ENCODE results near the gene RNF152.

Gene RNF152

DNA sequence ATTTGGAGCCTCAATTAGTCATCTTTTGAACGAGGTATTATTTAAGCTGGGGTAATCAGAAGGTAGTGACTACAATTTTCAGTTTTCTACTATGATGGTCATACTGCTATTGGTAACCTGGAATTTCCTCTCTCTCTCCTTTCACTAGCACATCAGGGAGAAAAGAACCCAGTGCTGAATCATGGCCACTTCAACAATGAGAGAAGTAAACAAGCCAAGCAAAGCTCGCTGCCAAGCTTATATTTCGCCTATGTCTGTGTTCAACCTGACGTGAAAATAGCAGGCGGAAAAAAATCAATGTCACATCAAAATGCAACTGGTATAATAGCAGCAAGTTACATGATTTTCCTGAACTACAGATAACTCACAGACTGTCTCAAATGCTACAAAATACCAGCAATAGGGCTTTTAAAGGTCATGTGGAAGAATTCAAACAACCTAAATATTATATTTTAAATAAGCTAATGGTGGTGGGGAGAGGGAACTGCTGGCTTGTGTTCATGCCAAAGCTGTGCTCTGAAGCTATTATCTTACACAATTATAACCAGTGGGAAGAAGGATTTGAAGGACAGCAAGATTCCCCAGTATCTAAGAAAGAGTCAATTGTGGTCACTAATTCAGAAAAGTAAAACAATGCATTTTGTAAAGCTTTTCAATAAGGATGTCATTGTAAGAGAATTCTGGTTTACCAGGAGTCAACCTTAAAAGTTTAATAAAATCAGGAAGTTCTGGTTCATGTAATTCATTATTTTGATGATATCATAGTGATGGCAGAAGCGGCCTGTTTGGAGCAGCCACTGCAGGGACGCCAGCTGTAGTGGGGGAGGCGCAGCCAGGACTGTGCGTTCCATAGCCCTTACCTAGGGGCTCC is 38.0 kb downstream of the RNF152 start:
- DNase-seq (ENCODE audit: low read depth in 2 of 2), result no peak

DNA sequence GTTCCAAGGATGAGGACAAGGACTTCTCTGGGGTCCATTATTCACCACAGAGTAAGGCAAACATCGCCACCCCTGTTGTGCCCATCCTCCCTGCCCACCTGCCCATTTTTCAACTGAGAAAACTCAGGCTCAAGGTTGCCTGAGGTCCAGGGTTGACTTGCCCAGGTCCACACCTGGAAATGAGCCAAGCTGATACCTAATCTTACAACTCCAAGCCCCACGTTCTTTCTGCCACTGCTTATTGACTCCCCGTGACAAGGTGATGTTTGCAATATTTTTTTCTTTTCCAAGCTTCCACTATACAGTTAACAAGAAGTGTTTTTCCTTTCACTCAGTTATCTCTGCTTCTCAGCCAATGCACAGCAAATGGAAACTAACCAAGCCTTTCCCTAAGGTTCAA is 39.0 kb downstream of the RNF152 start:
- DNase-seq (ENCODE audit: low read depth in 2 of 2), result no peak

DNA sequence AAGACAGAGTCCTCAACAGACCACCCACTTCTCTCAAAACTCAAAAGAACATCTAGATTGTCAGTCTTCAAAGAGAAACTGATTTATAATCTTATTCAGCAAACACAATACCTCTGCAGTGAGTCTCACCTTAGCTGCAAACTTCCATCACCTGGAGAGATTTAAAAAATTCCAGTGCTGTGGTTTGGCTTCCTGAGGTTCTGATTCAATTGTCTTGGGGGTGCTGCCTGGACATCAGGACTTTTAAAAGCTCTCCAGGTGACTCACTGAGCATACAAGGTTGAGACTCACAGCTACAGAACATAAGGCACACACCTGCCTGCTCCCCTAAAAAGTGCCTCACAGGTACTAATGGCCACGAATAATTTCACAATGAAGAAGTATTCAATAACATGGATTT is 40.3 kb downstream of the RNF152 start:
- DNase-seq (ENCODE audit: low read depth in 2 of 2), result no peak

DNA sequence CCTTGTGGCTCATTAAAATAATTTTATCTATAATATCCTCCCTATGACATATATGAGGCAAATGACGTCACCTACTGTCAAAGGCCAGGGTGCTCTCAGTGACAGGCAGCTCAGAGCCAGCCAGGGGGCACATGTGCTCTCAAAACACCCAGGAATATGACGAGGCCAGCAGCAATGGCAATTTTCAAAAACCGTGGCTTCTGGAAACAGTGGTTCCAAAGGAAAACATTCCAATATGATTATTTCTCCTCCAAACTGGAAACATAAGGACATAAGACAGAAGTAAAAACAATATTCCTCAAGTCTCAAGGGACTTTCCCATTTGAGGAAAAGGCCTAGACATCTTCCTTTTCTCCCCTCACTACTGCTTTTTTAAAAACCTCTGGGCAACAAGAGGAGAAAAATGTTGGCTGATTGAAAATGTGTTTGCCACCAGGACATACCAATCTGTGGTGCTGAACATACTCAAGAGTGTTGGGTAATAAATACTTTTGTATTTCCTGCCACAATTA is 40.8 kb downstream of the RNF152 start:
- DNase-seq (ENCODE audit: low read depth in 2 of 2), result no peak

DNA sequence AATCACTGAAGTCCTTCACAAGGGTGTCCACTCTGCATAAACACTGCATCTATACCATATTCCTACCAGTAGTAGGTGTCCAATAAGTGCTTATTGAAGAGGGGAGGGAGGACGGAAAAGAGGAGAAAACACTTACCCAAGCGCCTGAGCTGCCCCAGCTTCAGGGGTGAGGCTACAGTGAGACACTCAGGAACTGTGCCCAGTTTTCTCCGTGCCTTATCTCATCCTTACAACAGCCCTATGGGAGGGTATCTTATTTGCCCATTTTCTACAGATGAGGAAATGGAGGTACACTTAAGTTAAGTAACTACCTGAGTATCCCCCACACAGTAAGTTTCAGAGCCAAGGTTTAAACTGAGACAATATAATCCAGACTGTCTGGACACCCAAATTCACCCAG is 41.5 kb downstream of the RNF152 start:
- DNase-seq (ENCODE audit: low read depth in 2 of 2), result no peak

DNA sequence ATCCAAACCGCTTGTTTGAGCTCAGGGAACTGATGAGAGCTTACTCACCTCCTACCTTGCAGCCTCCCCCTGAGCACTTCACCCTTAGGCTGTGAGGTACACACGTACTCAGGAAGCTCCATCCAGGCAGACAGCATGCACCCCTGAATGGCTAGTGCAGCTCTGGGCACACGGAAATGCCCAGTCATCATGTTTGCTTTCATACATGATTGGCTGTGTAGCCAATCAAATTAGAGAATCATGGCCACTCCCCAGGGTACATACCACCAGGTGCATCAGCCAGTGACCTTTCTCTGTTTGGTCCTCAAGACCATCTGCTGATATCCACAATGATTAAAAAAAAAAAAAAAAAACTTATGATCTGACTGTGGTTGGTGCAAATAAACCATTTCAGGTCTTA is 42.1 kb downstream of the RNF152 start:
- no peak for DNase-seq (ENCODE audit: low read depth in 2 of 2)

DNA sequence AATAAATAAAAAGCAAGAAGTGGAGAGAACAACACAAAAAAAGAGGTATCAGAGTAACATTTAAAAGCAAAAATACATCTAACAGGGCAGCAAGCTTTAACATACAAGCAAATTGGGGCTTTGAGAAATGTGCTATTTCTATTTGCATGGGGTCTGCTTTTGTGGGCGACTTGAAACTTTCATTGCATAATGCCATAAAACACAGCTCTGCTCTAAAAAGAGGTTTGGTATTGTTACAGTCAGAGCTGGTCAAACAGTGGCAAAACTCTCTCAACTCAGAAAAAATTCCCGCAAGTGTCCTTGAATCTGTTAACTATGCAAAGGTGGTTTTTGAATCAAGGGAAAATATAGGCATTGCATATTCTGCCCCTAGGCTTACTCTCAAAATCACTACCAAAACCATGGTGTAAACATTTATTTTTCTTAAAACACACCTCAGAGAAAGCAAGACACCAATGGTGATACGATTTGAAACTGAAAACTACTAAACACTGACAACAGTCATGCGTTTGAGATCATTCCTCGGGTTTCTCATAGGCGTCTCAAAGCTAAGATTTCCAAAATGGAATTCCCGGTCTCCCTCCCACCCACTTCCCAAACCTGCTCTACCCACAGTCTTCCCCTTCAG is 45.5 kb downstream of the RNF152 start:
- DNase-seq (ENCODE audit: low read depth in 2 of 2), result no peak

DNA sequence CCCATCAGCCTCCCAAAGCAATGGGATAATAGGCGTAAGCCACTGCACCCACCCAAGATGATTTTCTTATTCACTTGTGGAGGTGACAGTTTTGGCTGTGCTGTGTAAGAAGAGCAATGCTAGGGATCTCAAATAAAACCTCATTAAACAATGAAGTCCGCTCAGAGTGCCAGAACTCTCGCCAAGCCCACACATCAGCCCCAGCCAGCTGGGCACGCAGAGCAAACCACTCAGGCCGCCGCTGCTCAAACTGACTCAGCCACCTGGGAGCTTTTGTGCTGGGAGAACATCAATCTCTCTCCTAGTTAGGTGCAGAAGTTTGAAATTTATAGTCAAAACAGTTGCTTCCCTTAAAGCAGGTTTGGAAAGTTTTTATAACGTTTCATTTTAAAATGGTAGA is 47.6 kb downstream of the RNF152 start:
- no peak for DNase-seq (ENCODE audit: low read depth in 2 of 2)

DNA sequence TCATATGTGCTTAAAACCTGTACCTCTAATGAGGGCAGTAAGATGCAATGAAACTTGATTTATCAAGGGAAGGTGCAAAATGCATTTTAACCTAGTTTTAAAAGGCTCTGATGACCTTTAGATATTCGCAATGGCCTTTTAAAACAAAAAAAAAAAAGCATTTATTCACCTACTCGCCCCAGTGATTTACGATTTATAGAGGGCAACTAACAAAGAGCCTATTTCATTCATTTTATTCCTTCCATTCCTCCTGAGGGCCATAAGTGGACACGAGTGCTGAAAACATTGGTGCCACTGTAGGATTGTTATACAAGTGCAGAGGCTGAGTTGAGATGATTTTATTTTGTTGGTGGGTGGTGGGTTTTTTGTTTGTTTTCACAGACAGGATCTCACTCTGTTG is 48.1 kb downstream of the RNF152 start:
- DNase-seq (ENCODE audit: low read depth in 2 of 2), result no peak

DNA sequence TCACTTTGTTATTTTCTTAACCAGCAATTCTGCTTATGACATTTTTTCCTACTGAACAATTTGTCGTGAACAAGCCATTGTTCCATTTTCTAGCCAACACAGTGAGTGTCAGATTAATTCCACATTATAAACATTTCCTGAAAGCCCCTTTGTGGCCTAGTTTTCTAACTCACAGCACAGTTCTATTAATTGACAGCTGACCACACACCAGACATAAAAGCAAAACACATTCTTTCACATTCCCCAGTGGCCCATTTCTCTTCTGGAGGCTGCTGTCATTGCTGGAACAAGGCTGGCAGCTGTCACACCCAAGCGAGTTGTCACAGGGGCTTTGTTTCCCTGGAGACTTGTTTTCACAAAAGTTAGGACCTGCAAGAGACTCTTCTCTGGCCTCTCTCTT is 50.7 kb downstream of the RNF152 start:
- DNase-seq (ENCODE audit: low read depth in 2 of 2), result no peak

DNA sequence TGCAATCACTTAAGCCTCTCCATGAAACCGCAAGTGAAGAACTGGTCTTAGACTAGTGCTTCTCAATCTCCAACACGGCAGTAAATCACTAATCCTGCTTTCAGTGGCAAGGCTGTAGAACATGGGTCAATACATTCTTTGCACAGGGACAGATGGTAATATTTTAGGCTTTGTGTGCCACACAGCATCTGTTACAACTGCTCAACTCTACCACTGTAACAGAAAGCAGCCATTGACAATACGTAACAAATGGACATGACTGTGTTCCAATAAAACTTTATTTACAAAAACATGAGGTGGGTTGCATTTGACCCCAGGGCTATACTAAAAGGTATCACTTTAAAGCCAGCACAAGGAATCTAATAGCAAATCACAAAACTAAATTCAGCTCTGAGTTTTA is 51.1 kb downstream of the RNF152 start:
- DNase-seq (ENCODE audit: low read depth in 2 of 2), result no peak

DNA sequence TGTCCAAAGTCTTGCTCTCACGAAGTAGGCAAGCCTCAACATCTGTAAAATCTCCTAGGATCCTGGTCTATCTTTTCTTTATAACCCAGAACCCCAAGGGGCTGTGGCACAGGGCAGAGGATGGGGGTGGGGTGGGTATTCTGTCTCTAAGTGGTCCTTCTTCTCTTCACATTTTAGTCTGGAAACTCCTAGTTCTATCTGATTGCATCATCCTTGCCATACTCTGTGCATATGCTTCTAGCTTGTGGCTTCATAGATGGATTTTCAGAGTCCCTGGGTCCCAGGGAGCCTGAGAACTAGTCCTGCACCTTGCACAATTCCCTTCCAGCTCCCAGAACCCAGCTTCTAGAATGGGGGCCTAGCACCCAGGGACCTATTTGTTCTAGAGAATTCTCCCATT is 52.5 kb downstream of the RNF152 start:
- DNase-seq (ENCODE audit: low read depth in 2 of 2), result no peak

DNA sequence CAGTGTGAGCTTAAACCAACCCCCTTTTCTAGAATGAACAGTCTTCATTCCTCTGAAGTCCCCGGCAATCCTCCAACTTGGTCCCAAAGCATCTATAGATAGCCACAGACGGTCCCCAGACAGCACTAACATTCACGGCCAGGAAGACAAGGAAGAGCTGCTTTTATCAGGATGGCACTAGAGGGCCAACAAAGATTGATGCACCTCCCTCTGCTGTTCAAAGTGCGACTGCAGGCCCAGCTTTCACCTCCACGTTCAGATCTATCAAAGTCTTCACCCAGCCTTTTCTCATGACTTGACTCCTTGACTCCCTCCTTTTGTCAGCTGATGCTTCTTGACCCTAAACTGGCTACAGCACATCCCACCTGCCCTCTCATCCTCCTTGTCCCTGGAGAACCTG is 54.3 kb downstream of the RNF152 start:
- DNase-seq (ENCODE audit: low read depth in 2 of 2), result no peak

DNA sequence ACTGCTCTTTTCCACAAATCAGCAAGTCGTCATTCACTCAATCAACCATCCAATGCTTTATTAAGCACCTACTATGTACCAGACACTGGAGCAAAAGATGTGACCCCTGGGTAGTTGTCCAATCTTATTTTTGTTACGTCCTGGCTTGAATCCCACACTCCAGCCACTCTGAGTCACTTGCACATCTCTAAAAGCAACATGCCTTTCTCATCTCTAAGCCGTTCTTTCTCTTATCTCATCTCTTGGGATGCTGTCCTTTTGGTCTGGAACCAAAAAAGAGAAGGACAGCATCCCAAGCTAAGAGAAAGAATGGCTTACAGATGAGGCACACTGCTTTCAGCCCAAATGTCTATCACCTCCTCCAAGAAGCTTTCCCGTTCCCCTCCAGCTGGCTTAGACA is 58.8 kb downstream of the RNF152 start:
- no peak for DNase-seq (ENCODE audit: low read depth in 2 of 2)

DNA sequence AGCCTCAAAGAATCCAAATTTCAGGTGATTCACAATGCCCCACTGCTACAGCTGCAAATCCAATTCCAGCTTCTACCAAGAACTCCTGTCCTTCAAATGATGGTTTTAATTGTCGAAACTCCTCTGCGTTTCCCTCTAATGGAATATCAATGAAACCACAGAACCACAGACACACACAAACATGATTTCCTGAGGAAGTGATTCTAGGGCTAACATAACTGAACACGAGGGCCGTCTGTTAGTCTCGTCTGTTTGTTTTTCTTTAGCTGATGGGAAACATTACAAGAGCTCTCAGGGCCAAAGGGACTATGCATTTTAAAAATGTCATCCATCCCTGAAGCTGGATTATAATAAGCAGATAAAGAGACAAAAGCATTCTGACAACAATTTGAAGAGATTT is 59.4 kb downstream of the RNF152 start:
- no peak for DNase-seq (ENCODE audit: low read depth in 2 of 2)

DNA sequence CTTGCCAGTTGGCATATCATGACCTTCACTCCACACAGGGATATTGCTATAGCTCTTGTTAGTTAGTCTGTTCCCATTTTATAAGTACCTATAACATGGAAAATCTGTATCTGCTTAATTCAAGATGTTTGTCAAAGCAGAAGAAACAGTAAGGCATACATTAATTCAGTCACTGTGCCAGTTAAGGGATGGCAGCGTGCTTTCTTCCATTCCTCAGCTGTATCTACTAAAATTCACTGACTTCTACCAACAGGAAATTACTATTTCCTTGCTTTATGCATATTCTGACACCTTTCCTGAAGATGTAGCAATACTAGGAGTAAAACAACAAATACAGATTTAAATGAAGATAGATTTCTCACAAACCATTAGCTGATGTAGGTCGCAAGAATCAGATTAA is 59.9 kb downstream of the RNF152 start:
- DNase-seq (ENCODE audit: low read depth in 2 of 2), result no peak

DNA sequence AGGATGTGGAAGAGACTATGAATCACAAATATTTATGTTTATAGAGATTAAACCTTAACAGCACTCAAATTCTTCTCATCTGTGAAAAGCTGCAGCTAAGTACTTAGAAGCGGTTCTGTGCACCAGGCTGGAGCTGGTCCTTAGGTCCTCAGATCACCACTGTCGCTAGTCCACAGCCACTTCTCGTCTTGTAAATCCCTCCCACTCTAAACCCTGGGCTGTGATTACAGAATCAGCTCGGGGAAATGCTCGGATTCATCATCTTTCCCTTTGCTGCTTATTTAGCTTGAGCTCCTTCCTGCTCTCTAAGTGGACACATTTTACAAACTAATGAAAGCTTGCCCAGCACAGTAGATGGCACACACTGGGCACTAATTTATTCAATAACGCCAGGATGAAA is 61.7 kb downstream of the RNF152 start:
- no peak for DNase-seq (ENCODE audit: low read depth in 2 of 2)

DNA sequence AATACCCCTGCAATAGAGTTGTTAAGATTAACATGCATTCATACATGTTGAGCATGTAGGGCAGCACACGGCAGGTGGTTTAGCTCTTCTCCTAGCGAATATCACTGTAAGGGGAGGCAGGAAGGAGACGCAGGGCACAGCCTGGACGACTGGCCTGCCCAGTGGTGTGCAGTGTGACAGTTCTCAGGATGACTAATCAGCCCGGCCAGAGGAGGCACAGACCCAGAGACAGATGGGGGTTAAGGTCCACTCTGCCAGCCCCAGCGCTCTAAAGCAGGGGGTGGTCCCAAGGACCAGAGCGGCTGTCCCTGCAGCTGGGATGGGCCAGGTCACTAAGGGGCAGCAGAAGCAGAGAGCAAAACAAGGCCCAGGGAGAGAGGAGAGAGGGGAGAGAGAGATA is 63.7 kb downstream of the RNF152 start:
- no peak for DNase-seq (ENCODE audit: low read depth in 2 of 2)

DNA sequence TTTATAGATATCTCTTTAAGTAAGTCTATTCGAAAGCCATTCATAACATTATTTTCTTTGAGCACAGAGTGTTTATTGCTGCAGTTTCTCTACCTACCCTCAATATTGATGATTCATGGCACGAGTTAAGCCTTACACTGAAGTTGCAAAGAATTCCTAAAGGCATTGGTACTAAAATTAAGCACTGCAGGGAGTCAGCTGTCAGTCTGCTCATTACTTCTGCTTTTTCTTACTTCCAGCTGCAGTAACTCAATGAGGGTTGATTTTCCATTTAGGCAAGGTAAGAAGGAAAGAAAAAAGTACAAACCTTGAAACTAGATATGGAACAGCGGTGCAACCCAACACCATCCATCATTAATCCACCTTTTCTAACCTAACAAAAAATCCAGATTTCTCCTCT is 65.2 kb downstream of the RNF152 start:
- no peak for DNase-seq (ENCODE audit: low read depth in 2 of 2)

DNA sequence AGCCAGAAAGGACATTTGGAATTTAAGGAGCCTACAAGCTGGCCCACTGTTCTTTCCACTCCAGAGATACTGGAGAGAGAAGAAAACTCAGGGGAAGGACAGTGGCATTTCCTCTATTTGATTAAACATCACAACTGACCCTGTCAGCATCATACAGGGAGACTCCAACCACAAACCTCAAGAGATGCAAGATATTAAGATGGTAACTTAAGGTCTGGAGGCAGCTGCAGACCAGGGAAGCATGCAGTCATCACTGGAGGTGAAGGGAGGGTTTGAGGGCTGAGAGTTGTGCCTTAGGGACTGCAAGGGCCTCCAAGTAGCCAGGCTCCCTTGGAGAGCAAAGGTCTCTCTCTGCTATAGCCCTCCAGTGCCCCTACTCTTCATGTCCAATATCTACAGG is 67.4 kb downstream of the RNF152 start:
- no peak for DNase-seq (ENCODE audit: low read depth in 2 of 2)

DNA sequence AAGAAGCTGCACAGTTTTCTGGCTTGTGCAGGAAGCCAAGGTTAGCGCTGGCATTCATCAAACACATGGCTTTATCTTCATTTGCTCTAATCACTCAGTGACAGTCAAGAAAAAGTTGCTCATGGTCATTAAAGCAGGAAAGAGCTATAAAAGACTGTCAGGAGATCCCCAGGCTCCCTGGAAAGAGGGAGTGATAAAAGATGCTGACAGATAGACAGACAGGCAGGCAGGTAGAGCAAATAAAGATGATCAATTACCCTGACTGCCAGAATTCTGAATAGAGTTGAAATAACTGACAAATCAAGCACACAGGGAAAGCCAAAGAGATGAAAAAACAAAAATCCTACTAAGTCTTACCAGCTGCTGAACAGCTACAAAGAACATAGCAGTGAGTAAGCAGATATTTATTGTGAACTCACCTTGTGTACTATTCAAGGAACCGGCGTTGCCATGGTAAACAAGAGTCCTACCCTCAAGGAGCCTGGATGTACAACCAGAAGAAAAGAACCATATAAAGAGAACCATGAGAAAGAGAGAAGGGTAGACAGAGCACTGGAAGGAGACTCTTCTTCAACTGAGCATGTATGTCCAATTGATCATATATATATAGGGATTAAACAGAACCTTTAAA is 68.0 kb downstream of the RNF152 start:
- no peak for DNase-seq (ENCODE audit: low read depth in 2 of 2)

DNA sequence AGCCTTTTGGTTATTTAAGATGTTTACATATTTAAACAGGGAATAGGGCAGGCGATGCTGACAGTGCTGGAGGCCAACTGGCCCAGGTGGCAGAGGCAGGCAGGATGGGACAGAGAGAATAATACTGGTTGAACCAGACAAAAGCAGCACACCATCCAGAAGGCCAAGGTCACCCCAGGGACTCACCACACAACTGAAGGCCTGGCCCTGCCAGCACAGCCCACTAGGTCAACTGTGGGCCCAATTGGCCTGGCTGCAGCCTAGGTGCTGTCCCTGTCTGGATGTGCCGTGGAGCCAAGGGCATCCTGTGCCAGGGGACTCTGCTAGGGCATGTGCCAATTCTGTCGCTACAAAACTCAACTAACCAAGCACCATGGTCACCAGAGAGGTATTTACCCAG is 69.2 kb downstream of the RNF152 start:
- no peak for DNase-seq (ENCODE audit: low read depth in 2 of 2)

DNA sequence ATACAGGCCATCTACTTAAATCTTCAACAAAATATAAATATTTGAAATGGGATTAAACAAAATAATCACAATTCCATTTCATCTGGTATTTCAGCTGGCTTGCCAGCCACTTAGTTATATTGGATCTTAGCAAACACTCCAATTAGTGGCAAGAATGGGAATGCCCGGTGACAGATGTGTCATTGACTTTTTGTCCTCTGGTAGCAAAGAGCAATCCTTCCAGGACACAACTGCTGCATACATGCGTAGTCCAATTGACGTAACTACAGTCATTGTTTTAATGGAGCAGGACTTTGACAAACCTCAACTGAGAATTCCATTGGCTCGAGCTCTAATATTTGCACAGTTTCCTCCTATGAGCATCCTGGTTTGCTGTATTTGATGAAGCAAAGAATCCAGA is 69.9 kb downstream of the RNF152 start:
- DNase-seq (ENCODE audit: low read depth in 2 of 2), result no peak
